Measurements from ENCODE around the gene DHX30. TPM values are rescaled to one million over a fixed set of nuclear protein-coding genes. Genes with fewer than 3 reads are reported as not detected.

DHX30 gene
- total and polyA plus RNA-seq, 2 of the 4 experiments (the other 2 are of a cell fraction): 55.6 to 57.2 TPM

DNA sequence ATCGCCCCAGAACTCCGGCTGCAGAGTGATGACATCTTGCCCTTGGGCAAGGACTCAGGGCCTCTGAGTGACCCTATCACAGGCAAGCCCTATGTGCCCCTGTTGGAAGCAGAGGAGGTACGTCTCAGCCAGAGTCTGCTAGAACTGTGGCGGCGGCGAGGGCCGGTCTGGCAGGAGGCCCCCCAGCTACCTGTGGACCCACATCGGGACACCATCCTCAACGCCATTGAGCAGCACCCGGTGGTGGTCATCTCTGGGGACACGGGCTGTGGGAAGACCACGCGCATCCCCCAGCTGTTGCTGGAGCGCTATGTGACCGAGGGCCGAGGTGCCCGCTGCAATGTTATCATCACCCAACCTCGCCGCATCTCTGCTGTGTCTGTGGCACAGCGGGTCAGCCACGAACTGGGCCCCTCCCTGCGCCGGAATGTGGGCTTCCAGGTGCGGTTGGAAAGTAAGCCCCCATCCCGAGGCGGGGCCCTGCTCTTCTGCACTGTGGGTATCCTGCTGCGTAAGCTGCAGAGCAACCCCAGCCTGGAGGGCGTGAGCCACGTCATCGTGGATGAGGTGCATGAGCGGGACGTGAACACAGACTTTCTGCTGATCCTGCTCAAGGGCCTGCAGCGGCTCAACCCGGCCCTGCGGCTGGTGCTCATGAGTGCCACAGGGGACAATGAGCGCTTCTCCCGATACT is 43.4 kb downstream of the DHX30 start:
- ChIA-PET POLR2A (ENCODE audit: unreplicated experiment) (no interaction called here), CTCF (no interaction called here)
- Histone ChIP-seq H3K4me1 (ENCODE audit: control insufficient read depth, insufficient read depth, low read length) (peaks cover 2% of the 10 kb centered on the region; the same call in 1 of the 2 replicates), H3K4me3 (ENCODE audit: insufficient read depth, low read depth, low read length) (no peak overlapping the region), H4K8ac (ENCODE audit: low read depth in 2 of 2, low read length in 2 of 2) (no peak overlapping the region), H4K5ac (ENCODE audit: low read depth, low read length) (no peak overlapping the region), H3K27me3 (ENCODE audit: control insufficient read depth, insufficient read depth, low read length) (no peaks in the 10 kb centered on the region), H4K20me1 (ENCODE audit: insufficient read depth, low read length) (peaks cover 68% of the 10 kb centered on the region), H2BK5ac (ENCODE audit: low read depth, low read length, poor library complexity, severe bottlenecking) (no peak overlapping the region), H3K18ac (ENCODE audit: low read depth, low read length) (no peak overlapping the region), H2AK9ac (replicated peaks; ENCODE audit: low read depth, low read length, poor library complexity) (no peak overlapping the region), H3K9ac (ENCODE audit: low read depth, low read length) (no peak overlapping the region), H2BK15ac (ENCODE audit: low read depth, low read length) (no peak overlapping the region), H3K23ac (ENCODE audit: low read depth, low read length) (no peak overlapping the region), H3K4ac (ENCODE audit: low read depth, low read length) (no peak overlapping the region), H3K4me2 (ENCODE audit: low read depth, low read length) (no peak overlapping the region), H3K56ac (ENCODE audit: extremely low read depth, insufficient read depth, low read length) (no peak overlapping the region), H3K27ac (ENCODE audit: insufficient read depth, low read length) (no peak overlapping the region), H4K91ac (ENCODE audit: insufficient read depth, low read depth, low read length) (no peak overlapping the region), H2AK5ac (ENCODE audit: low read depth, low read length) (no peak overlapping the region), H2AFZ (replicated peaks; ENCODE audit: low read length, poor library complexity) (no peak overlapping the region), H3K9me3 (ENCODE audit: control insufficient read depth, insufficient read depth, low read length) (no peaks in the 10 kb centered on the region), H2BK20ac (ENCODE audit: low read depth, low read length) (no peak overlapping the region), H3K14ac (replicated peaks; ENCODE audit: low read depth, low read length) (no peak overlapping the region), H3K36me3 (ENCODE audit: control insufficient read depth, insufficient read depth, low read length) (peaks cover 89% of the 10 kb centered on the region), H3K79me1 (ENCODE audit: low read depth in 1 of 2, low read length in 2 of 2) (peaks cover 3 to 18% of the 10 kb centered on the region in 2 experiments; a peak in 3 of 4 replicates), H2BK120ac (ENCODE audit: low read depth, low read length) (no peak overlapping the region), H3K9me1 (ENCODE audit: insufficient read depth, low read length) (peaks cover 4% of the 10 kb centered on the region; the same call in 1 of the 2 replicates)
- dilution Hi-C loops (cut with HindIII; ENCODE audit: low sequenced_read_pairs, unreplicated experiment) (no loop called here), in situ Hi-C loops (cut with MboI; ENCODE audit: low sequenced_read_pairs) (no loop called here), intact Hi-C loops (cut with micrococcal nuclease) (no loop called here)
- TF ChIP-seq POLR2A (IDR thresholded peaks at IDR 0.05; ENCODE audit: low read depth, low read length): no peak
- TF ChIP-seq RAD21 (IDR thresholded peaks at IDR 0.05; ENCODE audit: low read length): no peak
- TF ChIP-seq RCOR1 (IDR thresholded peaks at IDR 0.05; ENCODE audit: insufficient replicate concordance, low read length): no peak
- TF ChIP-seq RFX5 (IDR thresholded peaks at IDR 0.05; ENCODE audit: low read depth, low read length): no peak
- TF ChIP-seq, protein P1, sequence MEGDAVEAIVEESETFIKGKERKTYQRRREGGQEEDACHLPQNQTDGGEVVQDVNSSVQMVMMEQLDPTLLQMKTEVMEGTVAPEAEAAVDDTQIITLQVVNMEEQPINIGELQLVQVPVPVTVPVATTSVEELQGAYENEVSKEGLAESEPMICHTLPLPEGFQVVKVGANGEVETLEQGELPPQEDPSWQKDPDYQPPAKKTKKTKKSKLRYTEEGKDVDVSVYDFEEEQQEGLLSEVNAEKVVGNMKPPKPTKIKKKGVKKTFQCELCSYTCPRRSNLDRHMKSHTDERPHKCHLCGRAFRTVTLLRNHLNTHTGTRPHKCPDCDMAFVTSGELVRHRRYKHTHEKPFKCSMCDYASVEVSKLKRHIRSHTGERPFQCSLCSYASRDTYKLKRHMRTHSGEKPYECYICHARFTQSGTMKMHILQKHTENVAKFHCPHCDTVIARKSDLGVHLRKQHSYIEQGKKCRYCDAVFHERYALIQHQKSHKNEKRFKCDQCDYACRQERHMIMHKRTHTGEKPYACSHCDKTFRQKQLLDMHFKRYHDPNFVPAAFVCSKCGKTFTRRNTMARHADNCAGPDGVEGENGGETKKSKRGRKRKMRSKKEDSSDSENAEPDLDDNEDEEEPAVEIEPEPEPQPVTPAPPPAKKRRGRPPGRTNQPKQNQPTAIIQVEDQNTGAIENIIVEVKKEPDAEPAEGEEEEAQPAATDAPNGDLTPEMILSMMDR (conservative IDR thresholded peaks at IDR 0.05; ENCODE audit: low read depth, low read length): no peak
- no peak for TF ChIP-seq MAZ (IDR thresholded peaks at IDR 0.05; ENCODE audit: borderline replicate concordance, low read depth, low read length)
- TF ChIP-seq MAFK (IDR thresholded peaks at IDR 0.05; ENCODE audit: low read depth, low read length): no peak
- TF ChIP-seq NFE2L2 (IDR thresholded peaks at IDR 0.05; ENCODE audit: low read depth, low read length): no peak
- no peak for TF ChIP-seq CHD1 (IDR thresholded peaks at IDR 0.05; ENCODE audit: low read depth, low read length)
- TF ChIP-seq SMC3 (IDR thresholded peaks at IDR 0.05; ENCODE audit: low read depth, low read length): no peak
- no peak for TF ChIP-seq MXI1 (IDR thresholded peaks at IDR 0.05; ENCODE audit: borderline replicate concordance, low read depth, low read length)
- TF ChIP-seq CEBPB (IDR thresholded peaks at IDR 0.05; ENCODE audit: low read depth, low read length): no peak
- TF ChIP-seq BHLHE40 (IDR thresholded peaks at IDR 0.05; ENCODE audit: low read depth, low read length): no peak
- TF ChIP-seq, protein P2, sequence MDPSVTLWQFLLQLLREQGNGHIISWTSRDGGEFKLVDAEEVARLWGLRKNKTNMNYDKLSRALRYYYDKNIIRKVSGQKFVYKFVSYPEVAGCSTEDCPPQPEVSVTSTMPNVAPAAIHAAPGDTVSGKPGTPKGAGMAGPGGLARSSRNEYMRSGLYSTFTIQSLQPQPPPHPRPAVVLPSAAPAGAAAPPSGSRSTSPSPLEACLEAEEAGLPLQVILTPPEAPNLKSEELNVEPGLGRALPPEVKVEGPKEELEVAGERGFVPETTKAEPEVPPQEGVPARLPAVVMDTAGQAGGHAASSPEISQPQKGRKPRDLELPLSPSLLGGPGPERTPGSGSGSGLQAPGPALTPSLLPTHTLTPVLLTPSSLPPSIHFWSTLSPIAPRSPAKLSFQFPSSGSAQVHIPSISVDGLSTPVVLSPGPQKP (IDR thresholded peaks at IDR 0.05; ENCODE audit: borderline replicate concordance, low read depth, low read length): no peak
- TF ChIP-seq, protein P3, sequence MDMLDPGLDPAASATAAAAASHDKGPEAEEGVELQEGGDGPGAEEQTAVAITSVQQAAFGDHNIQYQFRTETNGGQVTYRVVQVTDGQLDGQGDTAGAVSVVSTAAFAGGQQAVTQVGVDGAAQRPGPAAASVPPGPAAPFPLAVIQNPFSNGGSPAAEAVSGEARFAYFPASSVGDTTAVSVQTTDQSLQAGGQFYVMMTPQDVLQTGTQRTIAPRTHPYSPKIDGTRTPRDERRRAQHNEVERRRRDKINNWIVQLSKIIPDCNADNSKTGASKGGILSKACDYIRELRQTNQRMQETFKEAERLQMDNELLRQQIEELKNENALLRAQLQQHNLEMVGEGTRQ (IDR thresholded peaks at IDR 0.05; ENCODE audit: low read depth, low read length): no peak
- TF ChIP-seq FOS (IDR thresholded peaks at IDR 0.05; ENCODE audit: low read depth, low read length): no peak
- 95% methylated on average over 37 of the region's 37 CpGs; no CpG with 5 or more reads in 1 of the 2 experiments for WGBS, 2 experiments (ENCODE audit: extremely low coverage in 2 of 2, insufficient read length in 1 of 2)
- BruUV-seq (replicated peaks): no TSS peak
- DNase-seq: no peak
- ATAC-seq (ENCODE audit: low read depth): no peak

Data from IMR-90 (cell line).